Superior temporal gyrus (tissue), 1 donor: ENCODE measurements around the gene PSMA3.
"Not testable (repeated sequence)": the region's sequence is repeated elsewhere in the genome, so short reads cannot be mapped to it uniquely, and the experiment has no call there.

Experiments used
- DNase-seq: peaks from one replicate; pipeline ENCODE4 v3.0.0-alpha.2; 2016; ENCODE audit errors: extremely low spot score

The PSMA3 gene

GRCh38 chr14:58244556-58245387 lies at the start of gene PSMA3:
TSS of gene PSMA3 (plus strand) at chr14:58244843. CDS start at chr14:58244921, 78 bp downstream.
- DNase-seq = peak; percentile 99

- no peak for DNase-seq
Measured at GRCh38 chr14:58196198-58196597, 48.4 kb upstream of the PSMA3 start.

- no peak for DNase-seq
Measured at GRCh38 chr14:58198086-58198485, 46.6 kb upstream of the PSMA3 start.

- DNase-seq = peak; percentile 81
Measured at GRCh38 chr14:58199726-58200479, 44.7 kb upstream of the PSMA3 start, which contains the start of gene ACTR10. TSS of gene ACTR10 (plus strand) at chr14:58200149. CDS start at chr14:58200218, 69 bp downstream.

GRCh38 chr14:58200480-58200841 lies 44.2 kb upstream of the PSMA3 start:
- peak; percentile 57 for DNase-seq

- no peak for DNase-seq
Measured at GRCh38 chr14:58200846-58201245, 43.8 kb upstream of the PSMA3 start.

- no peak for DNase-seq
Measured at GRCh38 chr14:58213176-58213575, 31.5 kb upstream of the PSMA3 start.

GRCh38 chr14:58215191-58215914 lies 29.3 kb upstream of the PSMA3 start:
- DNase-seq = no peak

GRCh38 chr14:58216544-58216943 lies 28.1 kb upstream of the PSMA3 start:
- DNase-seq = no peak

GRCh38 chr14:58227096-58227819 lies 17.4 kb upstream of the PSMA3 start:
- no peak for DNase-seq

- DNase-seq = peak; percentile 34
Measured at GRCh38 chr14:58238252-58239243, 6.1 kb upstream of the PSMA3 start.

- DNase-seq = peak; percentile 95
Measured at GRCh38 chr14:58239244-58240195, 5.1 kb upstream of the PSMA3 start.

GRCh38 chr14:58243790-58244555 lies 670 bp upstream of the PSMA3 start:
- no peak for DNase-seq

- DNase-seq = no peak
Measured at GRCh38 chr14:58245562-58245961, 919 bp downstream of the PSMA3 start.

GRCh38 chr14:58249611-58250010 lies 5.0 kb downstream of the PSMA3 start:
- no peak for DNase-seq

- no peak for DNase-seq
Measured at GRCh38 chr14:58258156-58258555, 13.5 kb downstream of the PSMA3 start.

GRCh38 chr14:58262005-58262404 lies 17.4 kb downstream of the PSMA3 start:
- not testable (repeated sequence) for DNase-seq

- no peak for DNase-seq
Measured at GRCh38 chr14:58265401-58265800, 20.8 kb downstream of the PSMA3 start.
